A673 (cell line): ENCODE results near the gene NLK.

Experiments used
- CTCF ChIP-seq: fragments of 300-800, 200-600 bp; sonication (generic); conservative IDR thresholded peaks from 2 replicates; pipeline ENCODE4 v1.5.1; 2017; ENCODE audit warnings: low read depth, mild to moderate bottlenecking, antibody characterized with exemption, low read length, moderate library complexity, mixed read lengths
- EZH2 ChIP-seq: fragments of 200-600 bp; sonication (generic); IDR thresholded peaks from 2 replicates; pipeline ENCODE4 v1.6.1; 2017; ENCODE audit warnings: borderline replicate concordance, low read depth, mild to moderate bottlenecking, mixed read lengths, antibody characterized with exemption, low read length; ENCODE audit not compliant: poor library complexity, severe bottlenecking

DNA sequence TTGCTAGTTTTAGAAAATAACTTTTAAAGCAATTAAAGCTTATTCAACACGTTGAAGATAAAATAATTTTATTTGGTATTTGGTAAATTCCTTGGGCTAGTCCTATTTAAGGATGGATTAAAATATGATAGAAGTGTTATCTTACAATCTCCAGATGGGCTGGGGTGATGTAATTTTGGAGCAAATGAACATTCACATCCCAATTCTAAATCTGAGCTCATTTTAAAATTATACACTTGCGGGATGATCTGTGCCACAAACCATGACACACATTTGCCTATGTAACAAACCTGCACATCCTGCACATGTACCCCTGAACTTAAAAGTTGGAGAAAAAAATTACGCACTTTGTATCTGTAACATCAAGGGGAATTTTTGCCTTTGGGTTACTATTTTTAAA is 31.5 kb downstream of the NLK start:
- TF ChIP-seq CTCF (no peak), EZH2 (no peak)
